Skeletal muscle tissue (tissue), 4 donors: ENCODE measurements around the gene HIKESHI. TPM values are rescaled to one million over a fixed set of nuclear protein-coding genes. Genes with fewer than 3 reads are reported as not detected.
"Not testable (repeated sequence)": the region's sequence is repeated elsewhere in the genome, so short reads cannot be mapped to it uniquely, and the experiment has no call there.

Experiments
- H3K27ac ChIP-seq: one replicate; pipeline ENCODE4 v1.7.0; 2013; ENCODE audit warnings: mild to moderate bottlenecking, low read depth, low read length, inconsistent platforms
- H3K27me3 ChIP-seq, 3 donors: one replicate each; pipeline ENCODE4 v1.7.0; 2013; ENCODE audit warnings: low read length in 3 of 3; ENCODE audit not compliant: control insufficient read depth in 3 of 3, insufficient read depth in 3 of 3
- H3K36me3 ChIP-seq, 3 donors: one replicate each; pipeline ENCODE4 v1.7.0; 2013; ENCODE audit warnings: low read length in 3 of 3; ENCODE audit not compliant: control insufficient read depth in 3 of 3, insufficient read depth in 3 of 3
- H3K4me1 ChIP-seq, 3 donors: one replicate each; pipeline ENCODE4 v1.7.0; 2013; ENCODE audit warnings: low read length in 3 of 3, mild to moderate bottlenecking in 3 of 3; ENCODE audit not compliant: control insufficient read depth in 3 of 3, insufficient read depth in 3 of 3
- H3K4me3 ChIP-seq, 3 donors: one replicate each; pipeline ENCODE4 v1.7.0; 2013; ENCODE audit warnings: low read length in 3 of 3
- H3K9ac ChIP-seq, 3 donors: one replicate each; pipeline ENCODE4 v1.7.0; 2013; ENCODE audit warnings: low read length in 3 of 3, mild to moderate bottlenecking in 3 of 3, moderate library complexity in 2 of 3, low read depth in 1 of 3
- H3K9me3 ChIP-seq, 3 donors: one replicate each; pipeline ENCODE4 v1.7.0; 2013; ENCODE audit warnings: low read length in 3 of 3; ENCODE audit not compliant: control insufficient read depth in 3 of 3
- total RNA-seq: library from RNA; depleted of rRNA; stranded (reverse); fragments of >200 nt; gene quantifications from one replicate; pipeline ENCODE4 v1.2.3, GENCODE V29; 2014
- donor health status: Osteomylitis.

The HIKESHI gene
- total RNA-seq, 1 donor from 2014 or later: 59.0 TPM

- no peak overlapping the region for H3K27ac ChIP-seq
- no peaks in the 10 kb centered on the region for H3K4me1 ChIP-seq
- no peaks in the 10 kb centered on the region for H3K27me3 ChIP-seq
- no peak overlapping the region for H3K9ac ChIP-seq
- no peaks in the 10 kb centered on the region for H3K9me3 ChIP-seq
- H3K36me3 ChIP-seq: peaks cover 3 to 23% (median 15%) of the 10 kb centered on the region in 3 donors
- H3K4me3 ChIP-seq: no peak overlapping the region
Observed at GRCh38 chr11:86274503-86274902, 27.5 kb upstream of the HIKESHI start.

GRCh38 chr11:86274999-86275398, 27.0 kb upstream of the HIKESHI start:
- Histone ChIP-seq H3K9ac (no peak overlapping the region), H3K27me3 (no peaks in the 10 kb centered on the region), H3K36me3 (peaks cover 3 to 23% (median 19%) of the 10 kb centered on the region in 3 donors), H3K4me1 (no peaks in the 10 kb centered on the region), H3K27ac (no peak overlapping the region), H3K4me3 (no peak overlapping the region), H3K9me3 (no peaks in the 10 kb centered on the region)

- Histone ChIP-seq H3K9ac (no peak overlapping the region), H3K9me3 (no peaks in the 10 kb centered on the region), H3K36me3 (peaks cover 3 to 20% (median 19%) of the 10 kb centered on the region in 3 donors), H3K27ac (no peak overlapping the region), H3K27me3 (no peaks in the 10 kb centered on the region), H3K4me3 (no peak overlapping the region), H3K4me1 (no peaks in the 10 kb centered on the region)
Observed at GRCh38 chr11:86275493-86276370, 26.3 kb upstream of the HIKESHI start.

GRCh38 chr11:86277741-86278140, 24.3 kb upstream of the HIKESHI start:
- Histone ChIP-seq H3K4me1 (no peaks in the 10 kb centered on the region), H3K9ac (no peak overlapping the region), H3K27ac (no peak overlapping the region), H3K9me3 (no peaks in the 10 kb centered on the region), H3K4me3 (no peak overlapping the region), H3K36me3 (peaks cover 3 to 20% (median 19%) of the 10 kb centered on the region in 3 donors), H3K27me3 (no peaks in the 10 kb centered on the region)

- H3K9ac ChIP-seq: no peak overlapping the region
- H3K4me1 ChIP-seq: no peaks in the 10 kb centered on the region
- no peak overlapping the region for H3K27ac ChIP-seq
- no peaks in the 10 kb centered on the region for H3K9me3 ChIP-seq
- no peaks in the 10 kb centered on the region for H3K27me3 ChIP-seq
- H3K36me3 ChIP-seq: peaks cover 3 to 20% (median 19%) of the 10 kb centered on the region in 3 donors
- no peak overlapping the region for H3K4me3 ChIP-seq
Observed at GRCh38 chr11:86278226-86278625, 23.8 kb upstream of the HIKESHI start.

- H3K36me3 ChIP-seq: peaks cover 3 to 28% (median 23%) of the 10 kb centered on the region in 3 donors
- no peaks in the 10 kb centered on the region for H3K4me1 ChIP-seq
Observed at GRCh38 chr11:86279747-86280146, 22.3 kb upstream of the HIKESHI start.

GRCh38 chr11:86287468-86287796, 14.6 kb upstream of the HIKESHI start:
- H3K4me3 ChIP-seq: no peak overlapping the region
- H3K9me3 ChIP-seq: no peaks in the 10 kb centered on the region
- H3K27ac ChIP-seq: no peak overlapping the region
- peaks cover 0 to 8% (median 7%) of the 10 kb centered on the region in 3 donors for H3K36me3 ChIP-seq
- no peaks in the 10 kb centered on the region for H3K27me3 ChIP-seq
- H3K9ac ChIP-seq: no peak overlapping the region
- H3K4me1 ChIP-seq: no peaks in the 10 kb centered on the region

More at GRCh38 chr11:86279747-86280146, 22.3 kb upstream of the HIKESHI start:
- no peak overlapping the region for H3K9ac ChIP-seq
- H3K27ac ChIP-seq: no peak overlapping the region
- H3K4me3 ChIP-seq: no peak overlapping the region
- H3K27me3 ChIP-seq: no peaks in the 10 kb centered on the region
- H3K9me3 ChIP-seq: no peaks in the 10 kb centered on the region

GRCh38 chr11:86288776-86289507, 13.1 kb upstream of the HIKESHI start:
- H3K27me3 ChIP-seq: no peaks in the 10 kb centered on the region
- H3K9ac ChIP-seq: no peak overlapping the region
- H3K4me1 ChIP-seq: no peaks in the 10 kb centered on the region
- peaks cover 0 to 8% (median 6%) of the 10 kb centered on the region in 3 donors for H3K36me3 ChIP-seq
- H3K9me3 ChIP-seq: no peaks in the 10 kb centered on the region
- H3K4me3 ChIP-seq: no peak overlapping the region
- no peak overlapping the region for H3K27ac ChIP-seq

GRCh38 chr11:86289508-86290280, 12.3 kb upstream of the HIKESHI start:
- not testable (repeated sequence) for H3K27ac ChIP-seq, H3K9ac ChIP-seq, H3K27me3 ChIP-seq, H3K4me1 ChIP-seq, H3K9me3 ChIP-seq, H3K4me3 ChIP-seq, H3K36me3 ChIP-seq
